Left ventricle myocardium inferior (tissue), 1 donor: ENCODE results near the gene RAPGEF6. TPM values are rescaled to one million over a fixed set of nuclear protein-coding genes. Genes with fewer than 3 reads are reported as not detected.

Experiments
- DNase-seq: peaks from one replicate; pipeline ENCODE4 v3.0.0-alpha.2; 2020
- H3K27ac ChIP-seq: fragments of 200-600 bp; replicated peaks from 2 replicates; pipeline ENCODE4 v1.8.0; 2021
- H3K27me3 ChIP-seq: fragments of 200-600 bp; 2 replicates; pipeline ENCODE4 v1.8.0; 2021; ENCODE audit warnings: low read depth
- H3K36me3 ChIP-seq: fragments of 200-600 bp; 2 replicates; pipeline ENCODE4 v1.8.0; 2021
- H3K4me1 ChIP-seq: fragments of 200-600 bp; 2 replicates; pipeline ENCODE4 v1.8.0; 2021
- H3K4me3 ChIP-seq: fragments of 200-600 bp; 2 replicates; pipeline ENCODE4 v1.8.0; 2021; ENCODE audit warnings: mild to moderate bottlenecking, moderate library complexity
- H3K9me3 ChIP-seq: fragments of 200-600 bp; replicated peaks from 2 replicates; pipeline ENCODE4 v1.8.0; 2021
- CTCF ChIP-seq: fragments of 200-600 bp; IDR thresholded peaks from 2 replicates; pipeline ENCODE4 v1.8.0; 2021; ENCODE audit warnings: antibody characterized with exemption, mild to moderate bottlenecking, borderline replicate concordance
- intact Hi-C: fragments of 100-400 bp; cut with micrococcal nuclease; formaldehyde crosslinking; loops from one replicate; pipeline ENCODE4 v1.11.0; 2022
- total RNA-seq: library from RNA; stranded (reverse); fragmentation: NEBNext Ultra II Directional; extraction: Animal tissue kit (Norgen Biotek cat#: 25700); gene quantifications from one replicate; pipeline ENCODE4 v1.2.1, GENCODE V29; 2021
- donor health status: DM: no; HTN: yes; CAD: no; lungs with severe emphysema.

The RAPGEF6 gene
- total RNA-seq, 1 donor from 2014 or later = 9.6 TPM

GRCh38 chr5:131511934-131512333, 123.1 kb downstream of the RAPGEF6 start:
- no peak overlapping the region for H3K4me3 ChIP-seq
- no peak for TF ChIP-seq CTCF
- H3K27ac ChIP-seq = no peak overlapping the region
- intact Hi-C loops = no loop called here
- peaks cover 21% of the 10 kb centered on the region for H3K36me3 ChIP-seq
- no peaks in the 10 kb centered on the region for H3K27me3 ChIP-seq
- H3K4me1 ChIP-seq = peaks cover 18% of the 10 kb centered on the region
- no peaks in the 10 kb centered on the region for H3K9me3 ChIP-seq
- DNase-seq = no peak

GRCh38 chr5:131509801-131510200, 125.2 kb downstream of the RAPGEF6 start:
- no peak for TF ChIP-seq CTCF
- Histone ChIP-seq H3K27ac (no peak overlapping the region), H3K4me1 (peaks cover 8% of the 10 kb centered on the region), H3K36me3 (peaks cover 35% of the 10 kb centered on the region), H3K4me3 (no peak overlapping the region), H3K27me3 (no peaks in the 10 kb centered on the region), H3K9me3 (no peaks in the 10 kb centered on the region)
- intact Hi-C loops = no loop called here
- no peak for DNase-seq

DNA sequence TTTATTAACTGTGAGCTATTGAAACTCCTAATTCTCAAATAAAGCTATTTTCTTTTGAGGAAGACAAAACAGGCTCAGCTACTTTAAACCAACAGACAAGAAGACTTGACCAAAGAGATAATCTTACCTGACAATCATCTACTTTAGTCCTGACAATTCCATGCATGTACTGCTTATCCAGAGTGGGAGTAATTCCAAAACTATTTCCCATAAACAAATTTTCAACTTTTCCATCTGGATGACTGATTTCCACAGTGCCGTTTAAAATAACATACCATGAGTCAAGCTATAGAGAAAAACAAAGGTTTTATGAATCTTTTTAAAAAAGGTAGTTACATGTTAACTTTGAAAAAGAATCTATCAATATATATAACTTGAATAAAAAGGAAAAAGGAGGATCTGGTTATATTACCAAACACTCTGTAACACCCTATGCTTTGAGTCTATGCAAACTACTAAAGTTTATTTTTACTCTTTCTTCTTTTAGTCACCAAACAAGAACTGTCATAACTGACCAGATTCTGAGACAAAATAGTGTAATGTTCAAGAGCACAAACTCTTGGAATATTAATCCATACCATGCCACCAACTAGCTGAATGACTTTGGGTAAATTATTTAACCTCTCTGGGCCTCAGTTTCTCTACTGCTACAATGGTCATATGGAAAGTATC, 129.7 kb downstream of the RAPGEF6 start:
- no peak for TF ChIP-seq CTCF
- intact Hi-C loops = no loop called here
- Histone ChIP-seq H3K4me1 (no peaks in the 10 kb centered on the region), H3K4me3 (no peak overlapping the region), H3K36me3 (peaks cover 60% of the 10 kb centered on the region), H3K27me3 (no peaks in the 10 kb centered on the region), H3K27ac (no peak overlapping the region), H3K9me3 (no peaks in the 10 kb centered on the region)
- DNase-seq = no peak

GRCh38 chr5:131496400-131496713, 138.7 kb downstream of the RAPGEF6 start:
- intact Hi-C loops = no loop called here
- Histone ChIP-seq H3K36me3 (peaks cover 62% of the 10 kb centered on the region), H3K27me3 (no peaks in the 10 kb centered on the region), H3K27ac (no peak overlapping the region), H3K4me1 (no peaks in the 10 kb centered on the region), H3K9me3 (no peaks in the 10 kb centered on the region), H3K4me3 (no peak overlapping the region)
- no peak for TF ChIP-seq CTCF
- no peak for DNase-seq

DNA sequence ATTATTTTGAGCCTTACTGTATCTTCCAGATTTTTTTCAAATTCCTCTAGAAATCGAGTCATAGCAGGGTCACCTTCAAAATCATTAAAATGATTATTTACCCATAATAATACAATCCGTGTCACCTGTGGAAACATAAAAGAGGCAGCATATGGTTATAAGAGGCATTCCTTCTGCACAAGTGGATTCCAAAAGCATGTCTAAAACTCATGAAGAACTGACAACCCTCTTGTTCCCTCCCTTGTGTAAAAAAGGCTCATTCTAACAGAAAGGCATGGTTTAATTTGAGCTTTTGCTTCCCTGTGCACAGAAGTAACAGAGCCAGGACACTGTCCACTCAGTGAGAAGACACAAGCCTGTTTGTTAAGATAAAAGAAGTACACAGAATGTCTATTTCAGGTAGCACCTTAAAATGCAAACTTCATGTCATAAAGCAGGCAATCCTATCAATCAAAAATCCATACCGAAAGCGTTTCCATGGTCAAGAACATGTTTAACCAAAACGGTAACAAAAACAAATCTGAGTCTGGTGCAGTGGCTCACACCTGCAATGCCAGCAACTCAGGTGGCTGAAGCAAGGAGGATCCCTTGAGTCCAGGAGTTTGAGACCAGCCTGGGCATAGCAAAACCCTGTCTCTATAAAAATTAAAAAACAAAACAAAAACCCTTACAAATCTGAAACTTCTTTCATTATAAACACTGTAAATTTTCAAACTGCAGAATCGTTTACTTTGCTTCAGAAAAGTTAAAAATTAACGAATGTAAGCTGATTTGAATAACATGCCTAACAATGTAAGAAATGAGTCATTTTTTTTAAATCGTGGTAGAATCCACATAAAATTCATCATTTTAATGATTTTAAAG, 139.3 kb downstream of the RAPGEF6 start:
- intact Hi-C loops = no loop called here
- no peaks in the 10 kb centered on the region for H3K4me1 ChIP-seq
- no peak for DNase-seq
- H3K36me3 ChIP-seq = peaks cover 59% of the 10 kb centered on the region
- no peaks in the 10 kb centered on the region for H3K9me3 ChIP-seq
- H3K27ac ChIP-seq = no peak overlapping the region
- no peaks in the 10 kb centered on the region for H3K27me3 ChIP-seq
- no peak for TF ChIP-seq CTCF
- no peak overlapping the region for H3K4me3 ChIP-seq
